ENCODE data around the gene CNOT2. TPM values are rescaled to one million over a fixed set of nuclear protein-coding genes. Genes with fewer than 3 reads are reported as not detected.

Gene CNOT2
- total RNA-seq, 1 donor from 2014 or later, result 67.2 TPM

- TF ChIP-seq EZH2 (IDR thresholded peaks at IDR 0.05; ENCODE audit: insufficient read depth, low read length), result no peak
- no peak for TF ChIP-seq CTCF (IDR thresholded peaks at IDR 0.05; ENCODE audit: insufficient read depth, low read depth, low read length)
- Mint-ChIP-seq H3K4me1 (ENCODE audit: low read depth, unreplicated experiment) (no peaks in the 10 kb centered on the region), H3K4me3 (ENCODE audit: unreplicated experiment) (peak within 1 kb of the TSS; percentile 94), H3K36me3 (ENCODE audit: low read depth, unreplicated experiment) (no peaks in the 10 kb centered on the region), H3K27me3 (ENCODE audit: low read depth, unreplicated experiment) (peaks cover 2% of the 10 kb centered on the region), H3K27ac (ENCODE audit: unreplicated experiment) (no peak within 1 kb of the TSS), H3K9me3 (ENCODE audit: unreplicated experiment) (peaks cover 2% of the 10 kb centered on the region)
- Histone ChIP-seq H3K4me1 (ENCODE audit: insufficient read depth, low read length) (peaks cover 8% of the 10 kb centered on the region), H4K20me1 (ENCODE audit: insufficient read depth, low read length) (no peaks in the 10 kb centered on the region), H3K4me3 (ENCODE audit: insufficient read depth, low read depth, low read length) (peak within 1 kb of the TSS; percentile 75), H2AFZ (ENCODE audit: low read depth, low read length) (peak within 1 kb of the TSS; percentile 86), H3K27ac (ENCODE audit: low read depth, low read length) (no peak within 1 kb of the TSS), H3K9ac (ENCODE audit: low read length) (peak within 1 kb of the TSS; percentile 51), H3K36me3 (ENCODE audit: insufficient read depth, low read length) (no peaks in the 10 kb centered on the region), H3K4me2 (ENCODE audit: low read length) (peak within 1 kb of the TSS; percentile 94), H3K79me2 (ENCODE audit: insufficient read depth, low read length) (no peaks in the 10 kb centered on the region), H3K9me3 (ENCODE audit: insufficient read depth, low read depth, low read length) (no peaks in the 10 kb centered on the region), H3K27me3 (ENCODE audit: insufficient read depth, low read length) (peaks cover 17% of the 10 kb centered on the region)
- FAIRE-seq (no peak), DNase-seq (ENCODE audit: low read depth) (peak; percentile 18)
Measured at GRCh38 chr12:70365648-70366518, 122.7 kb downstream of the CNOT2 start, which contains the start of gene KCNMB4. Gene KCNMB4 (plus strand): TSS chr12:70366290. CDS start chr12:70366735, 445 bp downstream.

GRCh38 chr12:70366581-70367257 is 123.5 kb downstream of the CNOT2 start:
- FAIRE-seq (no peak), DNase-seq (ENCODE audit: low read depth) (peak; percentile 20)
- Mint-ChIP-seq H3K9me3 (ENCODE audit: unreplicated experiment) (peaks cover 2% of the 10 kb centered on the region), H3K4me1 (ENCODE audit: low read depth, unreplicated experiment) (no peaks in the 10 kb centered on the region), H3K27me3 (ENCODE audit: low read depth, unreplicated experiment) (peaks cover 2% of the 10 kb centered on the region), H3K4me3 (ENCODE audit: unreplicated experiment) (peak overlapping the region; percentile 94), H3K36me3 (ENCODE audit: low read depth, unreplicated experiment) (no peaks in the 10 kb centered on the region), H3K27ac (ENCODE audit: unreplicated experiment) (no peak overlapping the region)
- Histone ChIP-seq H3K4me1 (ENCODE audit: insufficient read depth, low read length) (peaks cover 8% of the 10 kb centered on the region), H3K4me3 (ENCODE audit: insufficient read depth, low read depth, low read length) (peak overlapping the region; percentile 75), H3K27me3 (ENCODE audit: insufficient read depth, low read length) (peaks cover 17% of the 10 kb centered on the region), H3K36me3 (ENCODE audit: insufficient read depth, low read length) (no peaks in the 10 kb centered on the region), H3K9me3 (ENCODE audit: insufficient read depth, low read depth, low read length) (no peaks in the 10 kb centered on the region), H3K79me2 (ENCODE audit: insufficient read depth, low read length) (no peaks in the 10 kb centered on the region), H3K9ac (ENCODE audit: low read length) (peak overlapping the region; percentile 51), H3K4me2 (ENCODE audit: low read length) (peak overlapping the region; percentile 94), H2AFZ (ENCODE audit: low read depth, low read length) (peak overlapping the region; percentile 86), H3K27ac (ENCODE audit: low read depth, low read length) (no peak overlapping the region), H4K20me1 (ENCODE audit: insufficient read depth, low read length) (no peaks in the 10 kb centered on the region)
- no peak for TF ChIP-seq EZH2 (IDR thresholded peaks at IDR 0.05; ENCODE audit: insufficient read depth, low read length)
- TF ChIP-seq CTCF (IDR thresholded peaks at IDR 0.05; ENCODE audit: insufficient read depth, low read depth, low read length), result no peak

Measured in astrocyte (in vitro differentiated cells and primary cell).